GM18858 (cell line): ENCODE measurements around the gene TRIM32.
A peak's percentile ranks its signal among the peaks of the same experiment; 100 is the strongest.
"Not testable (repeated sequence)": the region's sequence is repeated elsewhere in the genome, so short reads cannot be mapped to it uniquely, and the experiment has no call there.

ENCODE experiments used
- ATAC-seq: cut with Tn5 transposase; IDR thresholded peaks from one replicate; pipeline ENCODE4 v1.9.1; 2021; ENCODE audit not compliant: unreplicated experiment

TRIM32 gene

GRCh38 chr9:116674210-116674980 lies 12.7 kb upstream of the TRIM32 start:
- ATAC-seq = no peak

GRCh38 chr9:116683535-116683934 lies 3.6 kb upstream of the TRIM32 start:
- no peak for ATAC-seq

DNA sequence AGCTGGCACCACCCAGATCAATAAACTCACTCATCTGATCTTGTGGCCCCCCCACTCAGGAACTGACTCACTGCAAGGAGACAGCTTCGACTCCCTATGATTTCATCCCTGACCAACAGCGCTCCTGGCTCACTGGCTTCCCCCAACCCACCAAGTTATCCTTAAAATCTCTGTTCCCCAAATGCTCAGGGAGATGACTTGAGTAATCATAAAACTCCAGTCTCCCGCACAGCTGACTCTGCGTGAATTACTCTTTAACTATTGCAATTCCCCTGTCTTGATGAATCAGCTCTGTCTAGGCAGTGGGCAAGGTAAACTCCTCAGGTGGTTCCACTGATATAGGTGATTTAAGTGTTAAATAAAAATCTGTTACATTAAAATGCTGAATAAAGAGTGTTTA lies 1.9 kb upstream of the TRIM32 start:
- no peak for ATAC-seq

- no peak for ATAC-seq
Measured at GRCh38 chr9:116686135-116686534, 970 bp upstream of the TRIM32 start.

GRCh38 chr9:116686693-116687073 lies 422 bp upstream of the TRIM32 start:
- ATAC-seq = peak; percentile 28

DNA sequence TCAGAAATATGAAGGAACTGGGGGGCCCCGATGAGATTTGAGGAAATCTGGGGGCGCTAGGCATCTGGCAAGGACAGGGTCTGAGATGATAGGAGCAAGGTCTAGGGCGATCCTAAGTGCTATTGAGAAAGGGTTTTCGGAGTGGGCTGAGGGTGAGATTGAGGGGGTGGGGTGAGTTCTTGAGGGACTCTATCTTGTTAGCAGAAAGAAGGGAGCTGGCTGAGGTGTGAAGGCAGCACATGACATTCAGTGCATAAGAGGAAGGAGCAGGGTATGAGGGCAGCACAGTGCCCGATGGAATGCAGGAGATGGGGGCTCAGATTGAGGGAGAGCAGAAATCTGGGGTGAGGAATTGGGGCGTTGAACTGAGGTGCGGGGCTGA lies 640 bp downstream of the TRIM32 start:
- no peak for ATAC-seq

- ATAC-seq = no peak
Measured at GRCh38 chr9:116688806-116689485, 1.8 kb downstream of the TRIM32 start.

DNA sequence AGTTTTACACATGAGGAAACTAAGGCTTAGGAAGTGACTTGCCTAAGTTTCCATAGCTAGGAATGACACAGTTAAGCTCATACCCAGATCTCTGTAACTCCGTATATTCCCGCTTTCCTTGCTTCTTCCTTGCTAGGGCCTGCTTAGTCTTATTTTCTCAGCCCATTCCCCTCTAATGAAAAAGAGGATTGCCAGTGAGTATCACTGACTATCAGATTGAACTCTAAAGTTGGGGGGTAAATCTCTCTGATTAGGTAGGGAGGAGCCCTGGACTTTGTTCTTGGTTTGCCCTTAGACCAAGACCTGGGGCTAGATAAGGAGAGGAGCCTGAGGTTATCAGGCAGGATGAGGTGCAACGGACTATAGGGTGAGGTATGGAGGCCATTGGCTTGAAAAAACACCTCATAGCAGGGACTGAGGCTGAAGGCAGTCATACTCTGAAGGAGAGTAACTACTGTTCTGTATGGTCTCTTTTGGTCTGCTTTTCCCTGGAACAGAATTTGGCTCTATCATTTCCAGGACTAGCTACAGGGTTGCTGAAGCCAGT lies 2.5 kb downstream of the TRIM32 start:
- ATAC-seq = no peak

- not testable (repeated sequence) for ATAC-seq
Measured at GRCh38 chr9:116690805-116691204, 3.7 kb downstream of the TRIM32 start.

GRCh38 chr9:116691607-116692006 lies 4.5 kb downstream of the TRIM32 start:
- ATAC-seq = no peak

DNA sequence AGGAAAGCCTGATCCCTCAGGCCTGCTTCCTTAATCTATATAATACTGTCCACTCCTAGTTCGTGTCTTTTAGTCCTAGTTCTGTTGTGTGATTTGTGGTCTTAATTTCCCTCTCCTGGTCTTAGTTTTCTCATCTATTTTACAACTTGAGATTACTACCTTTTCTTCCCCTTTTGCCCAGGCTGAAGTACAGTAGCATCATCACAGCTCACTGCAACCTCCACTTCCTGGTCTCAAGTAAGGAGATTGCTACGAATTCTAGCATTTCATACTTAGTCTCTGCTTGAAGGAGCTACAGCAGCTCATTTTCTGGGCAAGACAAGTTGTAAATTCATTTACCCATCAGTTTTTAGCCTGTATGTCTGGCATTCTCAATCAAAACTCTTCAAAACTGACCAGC lies 5.5 kb downstream of the TRIM32 start:
- ATAC-seq = no peak

DNA sequence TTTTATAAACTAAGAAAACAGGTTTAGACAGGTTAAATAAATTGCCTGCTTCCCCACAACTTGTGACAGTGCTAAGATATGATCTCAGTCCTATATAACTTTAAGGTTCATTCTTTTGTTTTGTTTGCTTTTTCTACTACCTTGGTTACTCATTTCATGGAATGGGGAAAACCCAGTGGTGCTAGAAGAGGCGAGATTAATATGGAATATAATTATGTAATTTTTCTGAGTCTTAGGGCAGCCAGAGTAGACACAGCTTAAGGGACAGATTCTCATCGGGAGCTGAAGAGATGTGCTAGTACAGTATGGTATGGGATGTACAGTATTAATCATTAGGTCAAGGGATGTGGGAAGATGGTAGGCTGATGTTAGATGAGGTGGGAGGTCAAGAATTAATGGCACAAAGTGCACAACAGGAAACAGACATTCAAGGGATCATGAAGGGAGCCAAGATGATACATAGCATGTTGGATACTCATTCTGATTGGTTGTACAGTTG lies 6.2 kb downstream of the TRIM32 start:
- ATAC-seq = no peak

DNA sequence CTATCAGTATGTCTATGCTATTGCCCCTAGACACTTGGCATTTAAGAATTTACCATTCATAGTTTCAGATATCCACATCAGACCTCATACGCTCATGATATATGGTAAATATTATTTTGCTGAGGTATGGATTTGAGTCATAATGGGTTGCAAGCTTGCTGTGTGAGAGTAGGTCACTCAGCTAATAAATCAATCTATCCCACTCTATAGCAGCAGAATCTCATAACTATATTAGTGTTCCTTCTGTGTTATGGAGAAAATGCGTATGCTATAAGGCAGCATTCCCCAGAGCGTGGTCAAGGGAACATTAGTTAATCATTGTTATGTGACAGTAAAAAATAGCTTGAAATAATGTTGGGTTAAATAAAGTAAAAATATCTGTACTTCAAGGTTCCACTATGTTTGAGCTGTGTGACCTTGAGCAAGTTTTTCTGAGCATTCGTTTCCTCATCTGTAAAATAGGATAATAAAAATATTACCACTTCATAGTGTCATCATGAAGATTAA lies 7.7 kb downstream of the TRIM32 start:
- ATAC-seq = no peak

DNA sequence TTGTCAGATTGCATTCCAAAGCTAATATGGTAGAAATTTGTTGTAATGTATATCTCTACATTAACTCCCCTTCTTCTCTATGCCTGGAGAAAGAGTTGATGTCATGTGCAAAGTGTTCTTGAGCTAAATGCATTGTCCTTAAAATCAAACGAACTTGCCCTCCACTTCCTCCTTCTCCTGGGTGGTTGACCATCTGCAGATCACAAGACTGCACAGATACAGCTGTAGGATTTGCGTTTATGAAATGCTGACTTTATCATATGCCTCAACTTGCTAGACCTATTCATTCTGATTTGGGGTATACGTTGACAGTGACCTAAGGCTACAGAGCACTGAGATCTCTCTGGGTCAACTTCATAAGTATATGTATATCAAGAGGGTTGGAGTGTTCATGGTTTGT lies 8.3 kb downstream of the TRIM32 start:
- ATAC-seq = no peak

DNA sequence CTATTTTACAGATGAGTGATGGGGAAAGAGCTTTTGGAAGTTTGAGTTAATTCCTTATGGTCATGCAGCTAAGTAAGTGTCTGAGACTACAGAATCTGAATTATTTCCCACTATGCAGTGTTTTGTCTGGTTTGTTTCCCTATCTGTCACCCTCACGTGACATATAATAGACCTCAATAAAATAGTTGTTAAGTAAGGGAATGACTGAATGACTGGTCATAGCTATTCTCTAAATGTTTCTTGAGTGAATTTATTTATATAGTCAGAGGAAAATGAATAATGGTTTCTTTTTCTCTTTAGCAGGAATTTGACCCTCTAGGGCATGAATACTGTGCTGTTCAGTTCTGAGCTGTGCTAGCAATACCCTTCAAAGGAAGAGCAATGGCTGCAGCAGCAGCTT lies 10.3 kb downstream of the TRIM32 start:
- ATAC-seq = no peak

GRCh38 chr9:116697887-116698286 lies 10.8 kb downstream of the TRIM32 start:
- no peak for ATAC-seq

- no peak for ATAC-seq
Measured at GRCh38 chr9:116700279-116700678, 13.2 kb downstream of the TRIM32 start.

- ATAC-seq = no peak
Measured at GRCh38 chr9:116700882-116701865, 14.1 kb downstream of the TRIM32 start.

DNA sequence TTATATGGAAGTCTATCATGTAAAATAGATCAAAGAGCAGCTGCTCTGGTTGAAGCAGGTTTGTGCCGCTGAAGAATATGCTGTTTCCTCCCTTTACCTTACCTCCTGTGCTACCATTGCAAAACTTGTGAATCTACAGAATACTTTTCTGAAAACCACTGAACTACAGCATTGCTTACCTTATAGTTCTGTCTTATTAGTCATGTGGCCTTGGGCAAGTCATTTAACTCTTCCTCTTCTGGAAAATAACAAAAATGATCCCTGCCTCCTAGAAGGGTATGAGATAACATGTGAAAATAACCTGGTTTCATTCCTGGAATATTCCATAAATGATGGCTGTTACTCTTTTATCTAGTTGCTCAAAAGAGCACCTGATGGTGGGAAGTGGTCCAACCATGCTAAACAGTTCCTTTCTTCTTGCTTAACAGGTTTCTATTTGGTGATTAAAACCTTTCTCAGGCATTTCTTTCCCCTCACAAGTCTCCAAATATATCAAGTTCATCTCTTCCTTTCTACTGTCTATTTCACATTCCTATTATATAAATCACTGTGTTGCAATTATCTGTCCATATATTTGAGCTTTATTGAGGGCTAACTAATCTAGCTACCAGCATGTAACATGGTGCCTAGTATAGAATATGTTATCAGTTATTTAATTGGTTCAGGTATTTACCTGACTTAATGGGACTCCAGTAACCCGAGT lies 15.0 kb downstream of the TRIM32 start:
- ATAC-seq = no peak

DNA sequence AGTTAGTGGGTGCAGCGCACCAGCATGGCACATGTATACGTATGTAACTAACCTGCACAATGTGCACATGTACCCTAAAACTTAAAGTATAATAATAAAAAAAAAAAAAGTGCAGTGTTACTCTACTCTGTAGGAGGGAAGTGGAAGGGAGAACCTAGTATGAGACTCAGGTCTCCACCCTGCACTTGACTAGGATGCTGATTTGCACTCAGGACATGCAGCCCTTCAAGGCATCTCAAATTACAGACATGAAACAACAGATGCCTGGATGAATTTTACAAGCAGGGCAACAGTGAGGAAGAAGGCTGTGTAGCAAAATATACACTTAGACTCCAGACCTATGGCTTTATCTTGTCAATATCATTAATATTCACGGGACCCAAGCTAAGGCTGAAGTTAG lies 16.5 kb downstream of the TRIM32 start:
- ATAC-seq = no peak
